ENCODE data around the gene BCAN.

Gene BCAN

GRCh38 chr1:156704166-156704711, 62.3 kb downstream of the BCAN start:
- ATAC-seq, result no peak

DNA sequence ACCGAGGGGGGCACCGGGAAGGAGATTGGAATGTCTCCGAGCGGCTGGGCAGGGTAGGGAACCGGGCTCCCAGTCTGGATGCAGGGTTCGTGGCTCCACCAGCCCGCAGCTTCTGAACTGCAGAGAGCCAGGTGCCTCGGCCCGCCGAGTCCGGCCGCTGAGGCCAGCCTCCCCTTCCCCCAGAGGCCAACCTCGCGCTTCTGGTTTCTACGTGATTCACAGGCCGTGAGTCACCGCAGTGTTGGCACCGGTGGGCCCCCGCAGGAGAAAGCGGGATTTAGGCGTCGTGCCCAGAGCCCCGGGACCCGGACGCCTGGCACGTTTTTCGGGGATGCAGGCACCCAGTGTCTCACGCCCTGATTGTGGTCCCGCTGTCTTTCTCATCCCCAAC, 63.0 kb downstream of the BCAN start:
- ATAC-seq, result peak; percentile 39 to 55

DNA sequence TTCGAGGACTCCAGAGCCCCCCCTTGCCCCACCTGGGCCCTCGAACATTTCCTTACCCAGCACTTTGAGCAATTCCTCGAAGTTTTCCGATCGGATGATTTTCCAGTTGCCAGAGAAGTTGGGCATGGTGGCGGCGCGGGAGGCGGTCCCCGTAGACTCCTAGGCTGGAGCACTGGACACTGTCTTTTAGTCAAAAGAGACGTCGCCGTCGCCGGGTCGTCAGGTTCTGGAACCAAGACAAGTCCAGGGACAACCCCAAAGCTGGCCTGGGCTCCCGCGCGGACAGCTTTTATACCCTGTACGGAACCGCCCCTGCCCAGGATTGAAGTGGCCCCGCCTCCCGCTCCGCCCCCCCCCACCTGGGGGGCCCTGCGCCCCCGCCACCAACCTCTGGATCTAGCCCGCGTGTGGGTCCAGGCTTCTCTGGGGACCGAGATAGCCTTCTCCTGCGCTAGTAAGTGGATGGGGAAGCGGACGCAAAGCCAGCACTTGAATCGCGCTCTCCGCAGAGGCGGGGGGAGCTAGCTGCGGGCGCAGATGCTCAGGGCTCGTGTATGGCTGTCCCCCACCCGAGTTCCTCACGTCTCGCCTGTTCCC, 63.5 kb downstream of the BCAN start, which contains the start of gene CRABP2:
TSS of gene CRABP2 (minus strand) at position 263 of the 597 bp plus-strand sequence. CDS start at position 126, 137 bp downstream.
- peak; percentile 34 to 40 for ATAC-seq

GRCh38 chr1:156705918-156706656, 64.2 kb downstream of the BCAN start:
- ATAC-seq, result peak; percentile 66 to 70

GRCh38 chr1:156706657-156707416, 64.9 kb downstream of the BCAN start:
- ATAC-seq, result no peak

- no peak for ATAC-seq
Observed at GRCh38 chr1:156707417-156708217, 65.7 kb downstream of the BCAN start.

GRCh38 chr1:156708218-156708661, 66.3 kb downstream of the BCAN start:
- ATAC-seq, result no peak

DNA sequence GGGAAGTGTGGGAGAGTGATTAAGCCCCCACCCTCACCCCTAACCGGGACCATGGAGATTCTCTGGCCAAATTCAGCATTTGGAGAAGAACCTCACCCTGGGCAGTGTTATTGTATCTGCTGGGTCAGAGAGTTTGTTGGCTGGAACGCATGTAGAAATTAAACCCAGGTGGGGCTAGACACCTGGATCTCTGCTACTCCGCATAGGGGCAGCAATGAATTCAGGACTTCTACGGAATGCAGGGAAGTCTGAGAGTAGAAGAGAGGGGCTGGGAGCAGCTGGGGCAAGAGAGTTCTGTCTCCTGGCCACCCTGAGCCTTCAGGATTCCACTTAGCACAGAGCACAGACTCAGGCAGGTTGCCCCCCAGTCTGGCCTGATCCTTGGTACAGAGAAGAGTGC, 67.1 kb downstream of the BCAN start:
- ATAC-seq, result no peak

Measured in activated CD4-positive, CD25-positive, alpha-beta regulatory T cell treated with anti-CD3 and anti-CD28 coated beads, Interleukin-2, amount 50 U/mL, for 24 hours (primary cell).